Kidney tubule cell (primary cell): ENCODE data around the gene CDC25B.
"Not testable (repeated sequence)": the region's sequence is repeated elsewhere in the genome, so short reads cannot be mapped to it uniquely, and the experiment has no call there.

Source experiments
- DNase-seq: peaks from one replicate; pipeline ENCODE4 v3.0.0-alpha.2; 2018; ENCODE audit warnings: low spot score

Gene CDC25B

GRCh38 chr20:3785240-3786125, 10.6 kb upstream of the CDC25B start:
- DNase-seq = no peak

GRCh38 chr20:3786126-3786484, 10.0 kb upstream of the CDC25B start:
- DNase-seq = peak; percentile 65

DNA sequence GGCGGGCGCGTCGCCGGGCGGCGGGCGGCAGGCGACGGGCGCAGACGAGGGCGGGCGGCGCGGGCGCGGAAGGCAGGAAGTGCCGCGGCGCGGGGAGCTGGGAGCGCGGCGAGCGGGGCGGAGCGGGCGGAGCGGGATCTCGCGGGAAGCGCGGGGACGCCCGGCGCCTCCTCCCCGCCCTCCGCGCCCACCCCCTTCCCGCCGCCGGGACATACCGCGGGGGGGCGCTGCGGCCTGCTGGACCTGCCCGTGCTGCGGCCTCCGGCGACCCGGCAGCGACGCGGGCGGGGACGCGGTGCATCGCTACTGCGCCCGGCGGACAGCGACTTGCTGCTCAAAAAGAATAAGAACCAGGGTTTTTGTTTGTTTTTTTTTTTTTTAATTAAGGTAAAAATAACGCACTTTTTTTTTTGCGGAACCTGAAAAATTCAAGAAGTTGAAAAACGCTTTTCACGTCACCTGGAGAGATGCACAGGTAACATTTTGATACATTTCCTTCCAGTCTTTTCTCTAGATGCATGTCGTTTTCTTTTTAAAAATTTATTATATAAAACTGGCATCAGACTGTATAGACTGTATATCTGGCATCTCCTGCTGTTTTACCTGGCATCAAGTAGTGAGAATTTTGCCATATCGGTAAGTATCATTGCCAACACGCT, 9.3 kb upstream of the CDC25B start, which contains the start of gene CENPB:
Gene CENPB (minus strand): TSS at position 76 of the 659 bp plus-strand sequence. CDS start 257 bp downstream, outside the sequence.
- peak; percentile 88 for DNase-seq

- DNase-seq = no peak
Observed at GRCh38 chr20:3787324-3788014, 8.6 kb upstream of the CDC25B start.

DNA sequence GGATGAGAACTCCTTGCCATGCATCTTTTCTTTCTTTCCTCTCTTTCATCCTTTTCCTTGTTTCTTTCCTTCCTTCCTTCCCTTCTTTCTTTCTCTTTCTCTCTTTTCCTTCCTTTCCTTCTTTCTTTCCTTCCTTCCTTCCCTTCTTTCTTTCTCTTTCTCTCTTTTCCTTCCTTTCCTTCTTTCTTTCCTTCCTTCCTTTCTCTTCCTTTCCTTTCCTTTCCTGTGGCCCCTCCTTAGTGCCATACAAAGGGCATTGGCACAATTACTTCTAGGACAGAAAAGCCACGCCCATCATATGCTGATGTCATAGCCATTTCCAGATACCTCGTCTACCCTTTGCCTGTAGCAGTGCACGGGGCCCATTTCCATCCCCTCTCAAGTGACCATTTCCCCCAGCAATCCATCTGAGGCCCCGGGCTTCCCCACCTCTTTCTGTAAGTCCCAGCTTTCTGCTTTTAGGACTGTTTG, 7.4 kb upstream of the CDC25B start:
- DNase-seq = no peak

DNA sequence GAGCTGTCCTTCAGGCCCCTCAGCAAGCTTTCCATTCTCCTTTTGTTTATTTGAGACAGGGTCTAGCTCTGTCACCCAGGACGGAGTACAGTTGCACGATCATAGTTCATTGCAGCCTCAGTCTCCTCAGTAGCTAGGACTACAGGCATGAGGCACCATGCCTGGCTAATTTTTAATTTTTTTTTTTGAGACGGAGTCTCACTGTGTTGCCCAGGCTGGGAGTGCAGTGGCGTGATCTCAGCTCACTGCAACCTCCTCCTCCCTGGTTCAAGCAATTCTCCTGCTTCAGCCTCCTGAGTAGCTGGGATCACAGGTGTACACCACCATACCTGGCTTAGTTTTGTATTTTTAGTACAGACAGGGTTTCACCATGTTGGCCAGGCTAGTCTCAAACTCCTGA, 6.9 kb upstream of the CDC25B start:
- not testable (repeated sequence) for DNase-seq

DNA sequence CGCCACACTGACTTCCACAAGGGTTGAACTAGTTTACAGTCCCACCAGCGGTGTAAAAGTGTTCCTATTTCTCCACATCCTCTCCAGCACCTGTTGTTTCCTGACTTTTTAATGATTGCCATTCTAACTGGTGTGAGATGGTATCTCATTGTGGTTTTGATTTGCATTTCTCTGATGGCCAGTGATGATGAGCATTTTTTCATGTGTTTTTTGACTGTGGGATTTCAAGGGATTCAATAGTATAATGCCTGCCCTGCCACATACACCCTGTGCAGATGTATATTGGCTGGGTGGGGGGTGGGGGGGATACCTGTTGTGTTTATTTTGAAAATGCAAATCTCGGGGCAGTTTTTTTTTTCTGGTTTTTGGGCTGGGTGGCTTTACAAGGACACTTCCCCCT, 1.9 kb upstream of the CDC25B start:
- DNase-seq = not testable (repeated sequence)

GRCh38 chr20:3794701-3795420, 1.2 kb upstream of the CDC25B start:
- DNase-seq = no peak

DNA sequence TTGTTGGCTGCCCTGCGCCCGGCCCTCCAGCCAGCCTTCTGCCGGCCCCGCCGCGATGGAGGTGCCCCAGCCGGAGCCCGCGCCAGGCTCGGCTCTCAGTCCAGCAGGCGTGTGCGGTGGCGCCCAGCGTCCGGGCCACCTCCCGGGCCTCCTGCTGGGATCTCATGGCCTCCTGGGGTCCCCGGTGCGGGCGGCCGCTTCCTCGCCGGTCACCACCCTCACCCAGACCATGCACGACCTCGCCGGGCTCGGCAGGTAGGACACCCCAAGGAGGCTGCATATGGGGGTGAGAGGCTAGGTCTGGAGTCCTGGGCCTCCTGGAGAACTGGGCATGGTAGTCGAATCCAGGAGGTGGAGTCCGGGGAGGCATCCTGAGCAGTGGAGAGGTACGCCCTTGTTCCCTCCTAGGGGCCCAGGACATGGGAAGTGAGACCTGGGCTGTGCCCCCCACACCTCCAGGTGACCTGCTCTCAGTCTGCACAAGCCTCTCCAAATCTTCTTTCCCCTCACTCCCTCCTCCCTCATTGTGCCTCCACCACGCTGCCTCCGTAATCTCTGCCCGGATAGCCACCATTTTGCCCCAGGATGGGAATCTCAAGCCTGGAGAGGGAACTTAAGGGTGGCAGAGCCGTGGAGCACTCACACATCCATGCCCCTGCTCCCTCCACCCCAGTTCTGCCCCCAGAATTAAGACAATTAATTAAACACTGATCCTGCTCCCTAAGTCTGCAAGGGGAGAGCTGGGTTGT, 541 bp downstream of the CDC25B start:
- DNase-seq = peak; percentile 18

DNA sequence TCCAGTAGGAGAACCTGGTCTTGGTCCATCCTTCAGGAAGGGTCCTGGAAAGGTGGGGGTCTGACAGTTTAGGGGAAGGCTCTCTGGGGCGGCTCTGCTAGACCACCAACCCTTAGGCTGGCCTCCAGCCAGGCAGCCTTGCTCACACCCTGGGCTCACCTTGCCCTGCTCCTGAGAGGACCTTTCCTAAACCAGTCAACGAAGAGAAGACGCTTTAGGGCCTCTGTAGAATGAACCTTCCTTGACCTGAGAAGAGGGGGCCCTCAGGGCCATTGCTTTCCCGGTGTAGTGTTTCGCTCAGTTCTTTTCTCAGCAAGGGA, 1.1 kb downstream of the CDC25B start:
- DNase-seq = no peak

DNA sequence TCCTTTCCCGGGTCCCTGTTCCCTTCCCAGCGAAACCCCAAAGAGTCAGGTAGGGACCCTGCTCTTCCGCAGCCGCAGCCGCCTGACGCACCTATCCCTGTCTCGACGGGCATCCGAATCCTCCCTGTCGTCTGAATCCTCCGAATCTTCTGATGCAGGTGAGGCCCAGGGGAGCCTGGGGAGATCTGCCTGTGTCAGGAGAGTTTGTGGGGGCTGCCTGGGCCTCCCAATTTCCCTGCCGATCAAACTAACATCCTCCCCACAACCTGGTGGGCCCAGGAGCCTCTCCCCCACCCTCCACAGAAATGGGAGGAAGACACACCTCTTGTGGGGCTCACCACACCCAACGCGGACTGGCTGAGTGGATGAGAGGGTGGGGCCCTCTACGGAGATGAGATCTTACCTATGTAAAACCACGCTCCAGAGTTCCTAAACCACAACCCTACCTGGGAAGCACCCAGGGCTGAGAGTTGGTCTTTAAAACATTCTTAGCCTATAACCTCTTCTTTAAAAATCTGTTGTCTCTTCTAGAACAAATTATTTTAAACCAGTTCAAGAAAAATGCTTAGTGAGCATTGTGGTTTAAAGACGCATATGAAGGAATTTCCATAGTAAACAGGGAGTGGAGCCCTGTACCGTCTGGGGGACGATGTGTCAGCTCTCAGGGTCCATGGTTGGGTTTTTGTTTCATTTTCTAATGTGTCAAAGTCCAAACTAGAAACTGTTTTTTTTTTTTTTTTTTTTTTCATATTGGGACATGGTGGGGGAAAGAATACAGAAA, 1.7 kb downstream of the CDC25B start:
- no peak for DNase-seq

DNA sequence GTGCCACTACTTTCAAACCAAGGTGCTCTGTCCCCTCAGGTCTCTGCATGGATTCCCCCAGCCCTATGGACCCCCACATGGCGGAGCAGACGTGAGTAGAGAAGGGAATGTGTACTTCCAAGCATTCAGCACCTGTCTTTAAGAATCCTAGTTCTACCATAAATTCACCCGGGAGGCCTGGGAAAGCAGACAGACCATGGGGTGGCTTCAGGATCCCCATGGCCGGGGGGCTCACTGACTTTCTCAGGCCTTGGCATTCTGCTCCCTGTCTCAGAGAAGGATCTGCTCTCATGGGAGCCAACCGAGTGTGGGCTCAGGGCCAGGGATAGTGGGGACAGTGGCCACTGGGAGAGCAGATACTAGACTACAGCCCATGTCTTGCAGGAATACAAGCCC, 2.3 kb downstream of the CDC25B start:
- no peak for DNase-seq

DNA sequence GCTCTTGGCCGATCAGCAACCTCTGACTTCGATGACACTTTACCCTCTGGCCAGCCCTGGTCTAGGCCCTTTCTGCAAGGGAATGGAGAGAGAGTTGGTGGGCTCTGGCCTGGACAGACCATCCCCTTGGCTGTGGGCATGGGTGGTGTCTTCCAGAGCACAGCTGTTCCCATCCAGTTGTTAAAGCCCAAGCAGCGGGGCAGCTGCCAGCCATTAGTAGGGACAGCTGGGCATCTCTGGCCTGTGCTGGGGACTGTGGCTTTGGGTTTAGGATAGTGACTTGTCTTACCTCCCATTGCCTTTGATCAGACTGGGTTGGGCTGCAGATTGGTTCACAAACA, 2.8 kb downstream of the CDC25B start:
- DNase-seq = no peak

- no peak for DNase-seq
Observed at GRCh38 chr20:3800256-3800877, 4.3 kb downstream of the CDC25B start.

GRCh38 chr20:3800878-3801260, 4.8 kb downstream of the CDC25B start:
- DNase-seq = no peak

DNA sequence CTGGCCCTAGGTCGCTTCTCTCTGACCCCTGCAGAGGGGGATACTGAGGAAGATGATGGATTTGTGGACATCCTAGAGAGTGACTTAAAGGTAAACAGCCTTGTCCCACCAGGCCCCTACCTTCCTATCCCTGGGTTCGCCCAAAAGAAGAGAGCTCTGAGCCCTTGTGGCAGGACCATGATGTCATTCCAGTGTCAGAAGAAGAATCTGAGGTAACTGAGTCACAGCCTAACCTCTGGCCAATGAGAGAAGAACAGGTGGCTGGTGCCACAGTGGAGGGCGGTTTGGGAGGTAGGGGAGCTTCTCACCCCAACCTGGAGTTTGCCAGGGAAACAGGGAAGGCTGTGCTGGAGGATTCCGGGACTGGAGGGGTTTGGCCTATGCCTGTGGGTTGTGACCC, 5.2 kb downstream of the CDC25B start:
- no peak for DNase-seq

GRCh38 chr20:3801846-3802245, 5.7 kb downstream of the CDC25B start:
- DNase-seq = no peak

DNA sequence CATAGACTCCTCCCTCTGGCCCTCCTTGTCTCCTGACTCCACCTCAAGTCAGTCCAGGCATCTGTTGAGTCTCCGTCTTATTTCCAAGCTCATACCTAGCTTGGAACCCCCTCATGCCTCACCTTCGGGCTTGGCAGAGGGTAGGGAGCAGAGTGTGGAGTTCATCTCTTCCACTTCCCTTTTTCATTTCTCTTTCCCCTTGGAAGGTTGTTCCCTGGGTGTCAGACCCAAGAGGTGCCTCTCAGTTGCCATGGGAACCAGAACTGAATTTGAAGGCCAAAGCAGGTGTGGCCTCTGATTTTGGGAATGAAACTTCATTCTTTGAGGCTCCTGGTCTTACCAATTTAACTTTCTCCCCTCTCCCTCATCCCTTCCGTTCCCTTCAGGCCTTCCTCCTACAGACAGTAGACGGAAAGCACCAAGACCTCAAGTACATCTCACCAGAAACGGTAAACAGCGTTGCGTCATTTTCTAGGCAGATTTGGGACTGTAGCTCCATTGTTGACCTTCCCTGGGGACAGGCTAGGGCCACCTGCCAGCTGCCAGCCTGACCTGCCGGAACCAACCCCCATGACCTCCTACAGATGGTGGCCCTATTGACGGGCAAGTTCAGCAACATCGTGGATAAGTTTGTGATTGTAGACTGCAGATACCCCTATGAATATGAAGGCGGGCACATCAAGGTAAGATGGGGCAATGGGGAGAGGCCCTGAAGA, 6.6 kb downstream of the CDC25B start:
- no peak for DNase-seq

DNA sequence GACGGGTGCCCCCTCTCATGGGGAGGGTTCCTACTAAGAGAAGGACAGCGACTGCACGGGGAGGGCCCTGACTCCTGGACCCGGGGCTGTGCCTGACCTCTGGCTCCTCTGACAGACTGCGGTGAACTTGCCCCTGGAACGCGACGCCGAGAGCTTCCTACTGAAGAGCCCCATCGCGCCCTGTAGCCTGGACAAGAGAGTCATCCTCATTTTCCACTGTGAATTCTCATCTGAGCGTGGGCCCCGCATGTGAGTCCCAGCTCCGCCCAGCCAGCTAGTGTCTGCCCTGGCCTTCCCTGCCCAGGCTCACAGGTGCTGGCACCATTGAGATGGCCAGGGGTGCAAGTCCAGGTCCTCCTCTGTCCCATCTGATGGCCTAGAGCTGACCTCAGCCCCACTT, 7.2 kb downstream of the CDC25B start:
- no peak for DNase-seq

DNA sequence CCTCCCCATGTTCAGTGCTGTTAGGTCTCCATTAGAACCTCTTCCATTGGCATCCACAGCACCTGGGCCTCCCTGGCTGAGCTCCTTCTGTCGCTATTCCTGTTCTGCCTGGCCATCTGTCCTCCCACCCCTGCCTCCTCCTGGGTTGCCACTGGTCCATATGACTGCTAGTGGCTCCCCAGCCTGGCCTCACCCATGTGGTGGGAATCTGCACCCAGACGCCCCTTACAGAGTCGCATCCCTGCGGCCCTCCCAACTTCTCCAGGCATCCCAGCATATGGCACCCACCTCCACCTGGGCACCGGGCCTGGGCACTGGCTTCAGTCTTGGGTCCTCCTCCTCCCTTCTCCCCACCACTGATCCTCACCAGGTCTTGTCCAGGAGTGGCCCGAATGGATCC, 7.7 kb downstream of the CDC25B start:
- DNase-seq = no peak
